Keratinocyte (primary cell): ENCODE results near the gene DUSP12. TPM values are rescaled to one million over a fixed set of nuclear protein-coding genes. Genes with fewer than 3 reads are reported as not detected.

Experiments
- DNase-seq: peaks from one replicate; pipeline ENCODE4 v3.0.0-alpha.2; 2011; ENCODE audit warnings: low read depth, missing footprints, low spot score
- FAIRE-seq: peaks from 2 replicates; lab custom pipeline; 2011; peaks lifted over from hg19 to GRCh38; lab: Jason Lieb, UNC
- H2AFZ ChIP-seq: 2 replicates; pipeline ENCODE4 v1.6.0; 2012; ENCODE audit warnings: low read length, control low read depth, inconsistent platforms; ENCODE audit not compliant: control insufficient read depth
- H3K27ac ChIP-seq: 2 replicates; pipeline ENCODE4 v1.5.1; 2011; ENCODE audit warnings: low read length; ENCODE audit not compliant: control insufficient read depth, insufficient read depth
- H3K27me3 ChIP-seq: 3 replicates; pipeline ENCODE4 v1.6.0; 2011; ENCODE audit warnings: low read length; ENCODE audit not compliant: control insufficient read depth, insufficient read depth; ENCODE audit errors: extremely low read depth
- H3K36me3 ChIP-seq, 2 experiments: 2 replicates in 1 of 2; 3 replicates in 1 of 2; pipeline ENCODE4 v1.5.1; 2011; ENCODE audit warnings: low read length in 2 of 2, mild to moderate bottlenecking in 1 of 2; ENCODE audit not compliant: control insufficient read depth in 2 of 2, insufficient read depth in 2 of 2; ENCODE audit errors: extremely low read depth in 1 of 2
- H3K4me1 ChIP-seq: 3 replicates; pipeline ENCODE4 v1.5.1; 2011; ENCODE audit warnings: low read length; ENCODE audit not compliant: control insufficient read depth, insufficient read depth; ENCODE audit errors: extremely low read depth
- H3K4me2 ChIP-seq: 3 replicates; pipeline ENCODE4 v1.6.0; 2011; ENCODE audit warnings: low read depth, low read length; ENCODE audit not compliant: control insufficient read depth, insufficient read depth; ENCODE audit errors: extremely low read depth
- H3K4me3 ChIP-seq, 3 experiments: fragments of 200-600 bp in 1 of 3; sonication (generic) in 1 of 3; 2 replicates in 2 of 3; 3 replicates in 1 of 3; pipeline ENCODE4 v1.5.1; 2011 to 2016; ENCODE audit warnings: low read length in 3 of 3, mild to moderate bottlenecking in 3 of 3, control low read depth in 2 of 3, inconsistent platforms in 1 of 3, low read depth in 1 of 3, mixed read lengths in 1 of 3, mixed run types in 1 of 3, moderate library complexity in 1 of 3; ENCODE audit not compliant: control insufficient read depth in 2 of 3, insufficient read depth in 2 of 3; ENCODE audit errors: extremely low read depth in 1 of 3
- H3K79me2 ChIP-seq: 2 replicates; pipeline ENCODE4 v1.6.0; 2012; ENCODE audit warnings: low read length; ENCODE audit not compliant: control insufficient read depth, insufficient read depth
- H3K9ac ChIP-seq: 3 replicates; pipeline ENCODE4 v1.6.0; 2011; ENCODE audit warnings: low read length; ENCODE audit not compliant: control insufficient read depth, insufficient read depth; ENCODE audit errors: extremely low read depth
- H3K9me1 ChIP-seq: 3 replicates; pipeline ENCODE4 v1.6.0; 2011; ENCODE audit warnings: low read length; ENCODE audit not compliant: control insufficient read depth, insufficient read depth; ENCODE audit errors: extremely low read depth
- H3K9me3 ChIP-seq: 2 replicates; pipeline ENCODE4 v1.5.1; 2012; ENCODE audit warnings: low read depth, low read length; ENCODE audit not compliant: control insufficient read depth
- H4K20me1 ChIP-seq: 3 replicates; pipeline ENCODE4 v1.6.0; 2011; ENCODE audit warnings: low read length; ENCODE audit not compliant: control insufficient read depth, insufficient read depth; ENCODE audit errors: extremely low read depth
- EZH2 ChIP-seq: IDR thresholded peaks from one replicate; pipeline ENCODE4 v1.6.1; 2012; ENCODE audit warnings: inconsistent platforms, mild to moderate bottlenecking, low read length, moderate library complexity
- dilution Hi-C: fragments of 300-500 bp; cut with MboI; formaldehyde crosslinking; loops from one replicate; pipeline ENCODE4 v1.7.0; 2020; ENCODE audit warnings: low sequenced_read_pairs; ENCODE audit not compliant: extremely low pct_ligation_motif_present
- polyA plus RNA-seq, 5 experiments: library from polyadenylated mRNA; depleted of rRNA in 3 of 5; stranded (reverse) in 3 of 5; stranded (forward) in 1 of 5; unstranded in 1 of 5; fragments of >200 nt; gene quantifications; 1 replicate in 1 of 5; 2 replicates in 3 of 5; 3 replicates in 1 of 5; pipeline versions ENCODE4 v1.2.1 to v1.2.3, GENCODE V29; 2011 to 2012; ENCODE audit warnings: missing spikeins in 2 of 5, low read depth in 1 of 5, low replicate concordance in 1 of 5
- TF ChIP-seq, protein P1 (sequence below), 3 experiments: IDR thresholded peaks in 1 of 3; conservative IDR thresholded peaks in 1 of 3; optimal IDR thresholded peaks in 1 of 3; 2 replicates in 2 of 3; 3 replicates in 1 of 3; pipeline versions ENCODE3 to v1.5.1; 2011; ENCODE audit warnings: low read length in 3 of 3, mild to moderate bottlenecking in 3 of 3, moderate library complexity in 2 of 3, control low read depth in 1 of 3, inconsistent platforms in 1 of 3; ENCODE audit not compliant: insufficient read depth in 2 of 3; ENCODE audit errors: extremely low read depth in 1 of 3

DUSP12 gene
- polyA plus RNA-seq, 1 donor (not counting 4 experiments of a cell fraction or from before 2014, with no cell fraction given) = 35.3 TPM

DNA sequence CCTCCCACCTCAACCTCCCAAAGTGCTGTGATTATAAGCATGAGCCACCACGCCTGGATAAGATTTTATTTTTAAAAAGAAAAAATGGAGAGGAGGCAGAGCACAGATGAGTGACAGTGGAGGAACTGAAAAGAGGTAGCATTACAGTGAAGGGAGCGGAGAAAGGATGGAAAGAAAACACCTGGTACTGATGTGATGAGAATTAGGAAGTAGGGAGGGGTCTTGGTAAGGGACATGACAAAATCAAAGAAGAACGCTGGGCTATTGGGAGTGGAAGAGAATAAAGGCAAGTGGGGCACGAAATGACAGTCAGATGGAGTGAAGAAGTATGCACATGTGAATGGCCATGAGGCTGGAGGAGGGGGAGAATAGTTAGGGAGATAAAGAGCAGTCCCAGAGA is 40.2 kb upstream of the DUSP12 start:
- no peaks in the 10 kb centered on the region for H3K27me3 ChIP-seq
- H3K4me3 ChIP-seq = no peak overlapping the region
- no peak overlapping the region for H3K27ac ChIP-seq
- FAIRE-seq = no peak
- no peaks in the 10 kb centered on the region for H3K36me3 ChIP-seq
- TF ChIP-seq EZH2 = no peak
- TF ChIP-seq, protein P1, sequence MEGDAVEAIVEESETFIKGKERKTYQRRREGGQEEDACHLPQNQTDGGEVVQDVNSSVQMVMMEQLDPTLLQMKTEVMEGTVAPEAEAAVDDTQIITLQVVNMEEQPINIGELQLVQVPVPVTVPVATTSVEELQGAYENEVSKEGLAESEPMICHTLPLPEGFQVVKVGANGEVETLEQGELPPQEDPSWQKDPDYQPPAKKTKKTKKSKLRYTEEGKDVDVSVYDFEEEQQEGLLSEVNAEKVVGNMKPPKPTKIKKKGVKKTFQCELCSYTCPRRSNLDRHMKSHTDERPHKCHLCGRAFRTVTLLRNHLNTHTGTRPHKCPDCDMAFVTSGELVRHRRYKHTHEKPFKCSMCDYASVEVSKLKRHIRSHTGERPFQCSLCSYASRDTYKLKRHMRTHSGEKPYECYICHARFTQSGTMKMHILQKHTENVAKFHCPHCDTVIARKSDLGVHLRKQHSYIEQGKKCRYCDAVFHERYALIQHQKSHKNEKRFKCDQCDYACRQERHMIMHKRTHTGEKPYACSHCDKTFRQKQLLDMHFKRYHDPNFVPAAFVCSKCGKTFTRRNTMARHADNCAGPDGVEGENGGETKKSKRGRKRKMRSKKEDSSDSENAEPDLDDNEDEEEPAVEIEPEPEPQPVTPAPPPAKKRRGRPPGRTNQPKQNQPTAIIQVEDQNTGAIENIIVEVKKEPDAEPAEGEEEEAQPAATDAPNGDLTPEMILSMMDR (optimal IDR thresholded peaks at IDR 0.05 in 1 of 3, IDR thresholded peaks at IDR 0.05 in 1 of 3, conservative IDR thresholded peaks at IDR 0.05 in 1 of 3; ENCODE audit: extremely low read depth in 1 of 3, insufficient read depth in 2 of 3, low read length in 3 of 3) = no peak
- no peak overlapping the region for H3K9ac ChIP-seq
- no peaks in the 10 kb centered on the region for H3K9me3 ChIP-seq
- H3K9me1 ChIP-seq = no peaks in the 10 kb centered on the region
- no peak overlapping the region for H3K4me2 ChIP-seq
- dilution Hi-C loops = no loop called here
- no peak for DNase-seq
- no peak overlapping the region for H2AFZ ChIP-seq
- H3K79me2 ChIP-seq = no peaks in the 10 kb centered on the region
- H3K4me1 ChIP-seq = peaks cover 14% of the 10 kb centered on the region
- H4K20me1 ChIP-seq = no peaks in the 10 kb centered on the region

DNA sequence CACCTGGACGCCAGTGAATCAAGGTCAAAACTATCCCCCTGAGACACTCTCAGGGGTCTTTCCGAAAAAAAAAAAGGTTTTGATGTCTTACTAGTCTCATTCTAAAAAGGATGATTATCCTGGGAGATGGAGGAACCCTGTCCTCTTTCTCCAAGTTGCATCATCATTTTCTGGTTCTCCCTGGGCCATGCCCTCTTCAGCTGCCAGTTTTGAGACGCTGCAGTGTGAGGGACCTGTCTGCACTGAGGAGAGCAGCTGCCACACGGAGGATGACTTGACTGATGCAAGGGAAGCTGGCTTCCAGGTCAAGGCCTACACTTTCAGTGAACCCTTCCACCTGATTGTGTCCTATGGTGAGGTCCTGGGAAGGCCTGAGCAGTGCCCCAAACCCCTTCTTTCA is 39.0 kb upstream of the DUSP12 start:
- H3K9me3 ChIP-seq = no peaks in the 10 kb centered on the region
- no peak overlapping the region for H3K27ac ChIP-seq
- H3K9me1 ChIP-seq = no peaks in the 10 kb centered on the region
- H3K4me3 ChIP-seq = no peak overlapping the region
- FAIRE-seq = no peak
- dilution Hi-C loops = no loop called here
- H3K27me3 ChIP-seq = no peaks in the 10 kb centered on the region
- DNase-seq = no peak
- no peaks in the 10 kb centered on the region for H4K20me1 ChIP-seq
- no peaks in the 10 kb centered on the region for H3K79me2 ChIP-seq
- TF ChIP-seq EZH2 = no peak
- TF ChIP-seq, protein P1 (optimal IDR thresholded peaks at IDR 0.05 in 1 of 3, IDR thresholded peaks at IDR 0.05 in 1 of 3, conservative IDR thresholded peaks at IDR 0.05 in 1 of 3; ENCODE audit: extremely low read depth in 1 of 3, insufficient read depth in 2 of 3, low read length in 3 of 3) = no peak
- H3K4me2 ChIP-seq = no peak overlapping the region
- H3K9ac ChIP-seq = no peak overlapping the region
- H3K4me1 ChIP-seq = peaks cover 14% of the 10 kb centered on the region
- H3K36me3 ChIP-seq = no peaks in the 10 kb centered on the region
- no peak overlapping the region for H2AFZ ChIP-seq
